KBM-7 (cell line): ENCODE results near the gene SORL1.

ENCODE experiments used
- DNase-seq: peaks from one replicate; pipeline ENCODE4 v3.0.0-alpha.2; 2015
- in situ Hi-C: fragments of 300-500 bp; cut with MboI; formaldehyde crosslinking; loops from 2 replicates; pipeline ENCODE4 v1.14.3; 2020; ENCODE audit warnings: low sequenced_read_pairs, low pct_unique_long_range_greater_than_20kb, mixed read lengths

The SORL1 gene

GRCh38 chr11:121426476-121427399 is 25.4 kb upstream of the SORL1 start:
- DNase-seq: no peak
- in situ Hi-C loops: no loop called here

DNA sequence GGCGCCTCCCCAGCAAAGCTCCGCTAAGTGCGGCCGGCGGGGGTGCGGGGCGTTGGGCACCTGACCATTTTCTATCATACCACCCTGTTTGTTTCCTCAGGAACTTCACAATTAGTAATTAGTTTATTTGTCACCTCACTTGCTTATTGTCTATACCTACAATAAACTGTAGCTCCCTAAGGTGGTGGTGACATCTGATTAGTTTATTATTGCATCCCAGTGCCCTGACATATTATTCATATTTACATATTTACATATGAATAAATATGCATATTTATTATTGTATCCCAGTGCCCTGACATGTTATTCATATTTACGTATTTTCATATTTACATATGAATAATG is 24.7 kb upstream of the SORL1 start:
- in situ Hi-C loops: no loop called here

GRCh38 chr11:121429556-121429955 is 22.6 kb upstream of the SORL1 start:
- DNase-seq: peak; percentile 64
- in situ Hi-C loops: no loop called here

More for the DNA sequence above, 24.7 kb upstream of the SORL1 start:
- DNase-seq: no peak

DNA sequence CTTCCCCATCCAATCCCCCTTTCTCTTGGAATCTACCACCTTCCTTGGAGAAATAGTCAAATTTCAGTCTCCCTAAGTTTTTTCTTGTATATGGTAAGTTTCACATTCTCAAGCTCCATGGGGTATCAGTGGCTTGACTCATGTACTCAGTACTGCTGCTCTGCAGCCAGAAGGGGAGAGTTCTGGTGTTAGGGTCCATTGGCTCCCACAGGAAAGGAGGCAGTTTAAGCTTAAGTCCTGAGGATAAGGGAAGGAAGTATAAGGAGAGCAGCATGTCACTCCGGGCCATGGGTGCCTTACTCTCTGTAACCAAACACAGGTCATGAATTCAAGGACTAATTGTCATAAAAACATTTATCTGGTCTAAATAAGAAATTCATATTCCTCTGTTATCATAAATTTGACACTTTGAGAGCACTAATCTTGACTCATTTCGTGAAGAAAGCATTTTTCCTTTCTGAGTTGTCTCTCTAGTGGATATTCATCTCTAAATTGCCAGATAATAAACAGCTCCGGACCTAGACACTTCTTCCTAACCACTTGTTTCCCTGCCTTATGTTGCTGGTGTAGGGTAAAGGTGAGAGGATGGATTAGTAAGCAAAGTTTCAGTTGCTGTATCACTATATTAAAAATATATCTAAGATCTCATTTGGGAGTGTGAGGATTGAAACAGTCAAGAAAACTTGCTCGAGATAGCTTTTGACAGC is 20.1 kb upstream of the SORL1 start:
- in situ Hi-C loops: no loop called here

DNA sequence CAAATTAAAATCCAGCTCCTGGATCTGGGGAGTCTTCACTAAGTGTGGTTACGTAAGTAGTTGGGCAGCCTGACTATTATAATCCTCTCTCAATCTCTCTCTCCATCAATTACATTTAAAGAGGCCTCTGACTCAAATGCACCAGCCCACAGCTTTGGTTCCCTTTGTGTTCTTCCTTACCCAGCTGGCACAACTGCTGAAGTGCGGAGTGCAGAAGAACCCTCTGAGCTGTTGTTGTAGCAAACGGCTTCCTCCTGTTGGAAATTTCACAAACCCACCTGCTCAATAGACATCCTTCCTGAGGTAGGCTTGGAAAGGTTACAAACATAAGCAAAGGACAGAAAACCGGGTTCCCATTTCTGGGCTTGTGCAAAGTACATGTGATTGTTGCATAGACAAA is 17.0 kb upstream of the SORL1 start:
- no peak for DNase-seq
- in situ Hi-C loops: no loop called here

More for the DNA sequence above, 20.1 kb upstream of the SORL1 start:
- no peak for DNase-seq

DNA sequence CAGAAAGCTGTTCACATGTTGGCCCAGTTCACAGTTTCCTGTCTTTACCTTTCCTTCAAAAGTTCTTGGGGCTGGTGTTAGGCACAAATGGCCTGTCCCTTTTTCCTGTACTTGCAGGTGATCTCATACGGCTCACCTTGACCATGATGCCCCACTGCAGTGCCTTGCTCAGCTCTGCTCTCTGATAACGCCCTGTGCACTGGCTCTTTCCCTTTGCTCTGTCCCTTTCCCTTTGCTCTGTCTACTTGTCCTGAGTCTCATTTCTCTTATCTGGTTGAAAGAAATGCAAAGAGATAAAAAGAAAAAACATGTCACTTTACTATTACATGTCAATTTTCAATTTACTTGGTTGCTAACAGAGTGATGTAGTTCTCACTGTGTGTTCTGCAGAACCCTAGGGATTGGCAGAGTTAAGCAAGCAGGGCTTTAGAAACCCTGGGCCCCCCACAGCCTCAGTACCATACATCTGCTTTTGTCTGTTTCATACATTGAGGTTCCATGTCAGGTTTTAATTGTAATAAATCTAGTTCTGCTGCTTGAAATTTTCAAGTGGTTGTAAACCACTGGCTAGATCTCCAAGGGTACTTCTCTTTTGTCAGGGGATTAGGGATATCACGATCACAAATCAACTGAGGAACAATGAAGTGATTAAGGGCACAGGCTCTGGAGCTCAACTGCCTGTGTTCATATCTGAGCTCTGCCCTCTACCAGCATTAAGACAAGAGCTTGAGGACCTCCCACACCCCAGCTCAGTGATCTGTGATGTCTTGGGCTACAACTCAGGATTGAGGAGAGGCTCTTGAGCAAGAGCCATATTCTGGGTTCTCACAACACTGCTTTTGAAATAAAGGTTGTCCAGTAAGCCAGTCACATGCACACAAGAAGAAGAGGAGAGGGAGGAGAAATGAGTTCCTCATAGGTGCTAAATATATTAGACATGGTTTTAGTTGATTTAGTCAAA is 16.3 kb upstream of the SORL1 start:
- no peak for DNase-seq
- in situ Hi-C loops: no loop called here

GRCh38 chr11:121437018-121437685 is 15.0 kb upstream of the SORL1 start:
- in situ Hi-C loops: no loop called here
- no peak for DNase-seq

GRCh38 chr11:121437686-121438078 is 14.4 kb upstream of the SORL1 start:
- DNase-seq: peak; percentile 54
- in situ Hi-C loops: no loop called here

DNA sequence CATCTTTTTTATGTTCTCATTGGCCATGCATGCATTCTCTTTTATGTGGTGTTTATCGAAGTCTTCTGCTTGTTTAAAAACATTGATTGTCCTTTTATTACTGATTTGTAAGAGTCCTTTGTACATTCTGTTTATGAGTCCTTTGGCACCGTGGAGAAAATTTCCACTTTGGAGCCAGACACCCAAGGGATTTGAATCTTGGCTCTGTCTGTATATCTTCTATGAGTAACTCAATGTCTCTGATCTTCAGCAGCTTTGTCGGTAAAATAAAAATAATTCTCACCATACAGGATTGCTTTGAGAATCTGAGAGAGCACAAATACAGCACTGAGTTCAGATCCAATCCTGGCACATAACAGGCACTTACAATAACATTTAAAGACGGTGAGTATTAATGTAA is 12.8 kb upstream of the SORL1 start:
- in situ Hi-C loops: no loop called here
- DNase-seq: no peak

DNA sequence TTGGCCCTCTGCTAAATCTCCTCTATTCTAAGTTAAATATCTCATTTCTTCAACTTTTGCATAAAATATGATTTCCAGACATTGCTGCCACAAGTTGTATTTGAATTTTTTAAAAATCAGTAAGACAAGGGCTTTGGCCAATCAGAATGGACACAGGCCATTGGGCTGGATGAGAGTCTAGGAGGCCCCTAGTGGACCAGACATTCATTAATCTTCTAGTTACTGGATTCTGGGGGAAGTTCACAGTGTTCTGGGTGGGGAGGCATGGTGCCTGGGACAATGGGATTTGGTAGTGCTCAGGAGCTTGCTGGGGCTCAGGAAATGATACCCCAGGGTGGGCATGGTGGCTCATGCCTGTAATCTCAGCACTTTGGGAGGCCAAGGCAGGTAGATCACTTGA is 12.4 kb upstream of the SORL1 start:
- no peak for DNase-seq
- in situ Hi-C loops: no loop called here

- in situ Hi-C loops: no loop called here
- no peak for DNase-seq
Measured at GRCh38 chr11:121441521-121441920, 10.6 kb upstream of the SORL1 start.

DNA sequence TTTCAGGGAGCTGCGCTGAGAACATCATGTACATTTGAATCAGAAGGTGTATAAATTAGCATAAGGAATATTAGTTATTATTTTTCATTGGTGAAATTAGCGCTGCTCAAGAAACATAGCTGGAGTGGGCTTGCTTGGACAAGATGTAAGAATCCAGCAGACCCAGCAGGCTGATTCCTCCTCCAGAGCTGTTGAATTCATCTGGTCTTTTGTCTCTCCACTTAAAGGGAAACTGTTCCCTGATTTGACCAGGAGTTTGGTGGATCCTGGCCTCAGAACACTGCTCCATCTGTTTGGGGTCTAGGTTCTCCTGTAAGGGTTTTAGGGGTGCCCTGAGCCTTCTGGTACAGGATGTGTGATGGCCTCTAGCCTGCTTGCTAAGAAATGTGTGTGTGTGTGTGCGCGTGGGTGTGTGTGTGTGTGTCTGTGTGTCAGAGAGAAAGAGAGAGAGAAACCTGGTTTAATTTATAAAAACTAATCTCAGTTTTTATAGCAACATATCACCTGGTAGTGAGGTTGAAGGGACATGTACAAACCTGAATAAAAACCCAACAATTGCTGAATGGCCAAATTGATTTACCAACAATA is 8.3 kb upstream of the SORL1 start:
- in situ Hi-C loops: no loop called here
- DNase-seq: no peak

DNA sequence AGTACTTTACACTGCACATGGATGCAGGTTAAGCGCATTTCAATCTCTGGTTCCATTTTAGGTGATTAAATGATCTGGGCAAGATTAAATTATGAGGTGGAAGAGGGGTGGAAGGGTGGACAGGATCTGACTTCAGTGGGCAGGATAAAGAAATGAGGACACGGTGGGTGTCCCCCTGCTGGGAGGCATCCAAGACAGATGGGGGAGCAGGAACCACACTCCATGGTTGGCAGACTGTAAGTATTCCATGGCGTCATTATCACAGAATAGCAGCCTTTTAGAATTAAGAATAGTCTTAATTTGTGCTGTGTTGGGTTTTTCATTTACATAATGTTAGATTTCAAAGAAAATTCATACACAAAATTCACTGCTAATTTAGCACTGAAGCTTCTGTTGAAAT is 7.6 kb upstream of the SORL1 start:
- in situ Hi-C loops: no loop called here
- no peak for DNase-seq

GRCh38 chr11:121445071-121445768 is 6.9 kb upstream of the SORL1 start:
- DNase-seq: no peak
- in situ Hi-C loops: no loop called here

GRCh38 chr11:121446752-121447156 is 5.4 kb upstream of the SORL1 start:
- in situ Hi-C loops: no loop called here
- peak; percentile 40 for DNase-seq

DNA sequence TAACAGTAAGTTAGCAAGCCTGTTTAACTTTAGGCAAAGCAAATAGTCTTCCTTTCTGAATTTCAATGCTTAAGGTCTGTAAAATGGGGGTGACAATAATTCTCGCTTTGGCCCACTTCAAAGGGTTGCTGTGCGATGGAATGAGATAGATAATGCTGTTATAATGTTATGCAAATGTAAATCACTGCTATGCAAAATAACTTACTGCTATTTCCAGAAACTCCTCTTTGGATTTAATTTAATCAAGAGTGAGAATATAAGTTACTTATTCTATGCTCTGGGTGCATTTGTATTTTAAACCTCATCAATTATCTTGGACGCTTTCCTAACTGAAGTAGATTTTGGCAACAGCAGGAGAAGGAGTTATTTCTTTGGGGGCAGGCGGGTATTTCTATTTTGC is 4.1 kb upstream of the SORL1 start:
- no peak for DNase-seq
- in situ Hi-C loops: no loop called here

DNA sequence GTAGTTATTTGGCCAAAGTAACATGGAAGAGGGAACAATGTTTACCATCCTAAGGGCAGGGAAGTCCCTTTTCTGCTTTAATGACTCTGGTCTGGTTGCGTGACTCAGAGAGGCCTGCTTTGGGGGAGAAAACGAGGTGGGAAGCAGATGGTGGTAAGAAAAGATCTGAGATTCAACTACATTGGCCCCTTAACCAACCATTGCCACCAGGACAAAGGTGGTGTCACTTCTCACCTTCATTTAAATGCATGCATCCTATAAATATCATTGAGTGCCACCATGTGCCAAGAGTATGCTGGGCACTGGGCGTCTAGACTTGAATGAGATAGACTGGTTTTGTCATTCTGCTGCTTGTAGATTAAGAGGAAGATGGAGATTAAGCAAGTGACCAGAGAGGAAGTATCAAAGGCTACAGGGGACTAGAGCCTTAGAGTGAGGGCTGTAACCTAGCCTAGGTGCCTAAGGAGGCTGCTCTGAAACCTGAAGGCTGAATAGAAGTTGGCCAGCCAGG is 3.6 kb upstream of the SORL1 start:
- peak; percentile 37 for DNase-seq
- in situ Hi-C loops: no loop called here

GRCh38 chr11:121449123-121449522 is 3.0 kb upstream of the SORL1 start:
- in situ Hi-C loops: no loop called here
- DNase-seq: no peak
